ENCODE measurements around the gene TXNDC9.

GRCh38 chr2:99279969-99280695 lies 56.0 kb downstream of the TXNDC9 start:
- TF ChIP-seq CTCF (IDR thresholded peaks at IDR 0.05; ENCODE audit: insufficient read depth, low read length, poor library complexity, severe bottlenecking) (no peak), EZH2phosphoT487 (conservative IDR thresholded peaks at IDR 0.05; ENCODE audit: low read length) (no peak)

Measured in SU-DHL-6 (cell line).